Left ventricle myocardium inferior (tissue), 1 donor: Measurements from ENCODE around the gene GDAP1L1. TPM values are rescaled to one million over a fixed set of nuclear protein-coding genes. Genes with fewer than 3 reads are reported as not detected.
"Not testable (repeated sequence)": the region's sequence is repeated elsewhere in the genome, so short reads cannot be mapped to it uniquely, and the experiment has no call there.

Source experiments
- DNase-seq: peaks from one replicate; pipeline ENCODE4 v3.0.0-alpha.2; 2020
- H3K27ac ChIP-seq: fragments of 200-600 bp; replicated peaks from 2 replicates; pipeline ENCODE4 v1.8.0; 2021
- H3K27me3 ChIP-seq: fragments of 200-600 bp; 2 replicates; pipeline ENCODE4 v1.8.0; 2021; ENCODE audit warnings: low read depth
- H3K36me3 ChIP-seq: fragments of 200-600 bp; 2 replicates; pipeline ENCODE4 v1.8.0; 2021
- H3K4me1 ChIP-seq: fragments of 200-600 bp; 2 replicates; pipeline ENCODE4 v1.8.0; 2021
- H3K4me3 ChIP-seq: fragments of 200-600 bp; 2 replicates; pipeline ENCODE4 v1.8.0; 2021; ENCODE audit warnings: mild to moderate bottlenecking, moderate library complexity
- H3K9me3 ChIP-seq: fragments of 200-600 bp; replicated peaks from 2 replicates; pipeline ENCODE4 v1.8.0; 2021
- intact Hi-C: fragments of 100-400 bp; cut with micrococcal nuclease; formaldehyde crosslinking; loops from one replicate; pipeline ENCODE4 v1.11.0; 2022
- total RNA-seq: library from RNA; stranded (reverse); fragmentation: NEBNext Ultra II Directional; extraction: Animal tissue kit (Norgen Biotek cat#: 25700); gene quantifications from one replicate; pipeline ENCODE4 v1.2.1, GENCODE V29; 2021
- TF ChIP-seq, protein P1 (sequence below): fragments of 200-600 bp; IDR thresholded peaks from 2 replicates; pipeline ENCODE4 v1.8.0; 2021; ENCODE audit warnings: antibody characterized with exemption, mild to moderate bottlenecking, borderline replicate concordance
- donor health status: DM: no; HTN: yes; CAD: no; lungs with severe emphysema.

The GDAP1L1 gene
- total RNA-seq, 1 donor from 2014 or later = 0.55 TPM

DNA sequence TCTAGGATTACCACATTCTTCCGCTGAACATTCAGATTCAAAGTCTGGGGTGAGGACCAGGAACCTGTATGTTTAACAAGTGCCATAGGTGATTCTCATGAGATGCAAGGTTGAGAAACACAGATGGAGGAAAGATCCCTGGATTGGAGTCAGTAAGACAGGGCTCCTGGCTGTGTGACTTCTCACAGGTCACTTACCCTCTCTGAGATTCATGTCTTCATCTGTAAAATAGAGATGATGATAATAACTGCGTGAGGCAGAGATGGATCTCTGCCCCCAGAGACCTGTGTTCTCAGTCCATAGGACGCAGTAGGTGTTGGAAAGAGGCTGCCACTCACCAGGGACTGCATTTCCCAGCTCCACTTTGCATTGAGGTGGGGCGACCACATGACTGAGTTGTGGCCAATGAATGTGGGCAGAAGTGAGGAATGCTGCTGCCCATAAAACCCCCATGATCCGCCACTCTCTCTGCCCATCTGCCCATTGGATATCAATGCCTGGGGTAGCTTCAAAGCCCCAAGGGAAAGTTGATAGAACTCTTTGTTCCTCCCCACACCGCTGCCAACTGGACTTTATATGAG is 13.6 kb upstream of the GDAP1L1 start:
- intact Hi-C loops = no loop called here
- Histone ChIP-seq H3K36me3 (no peaks in the 10 kb centered on the region), H3K27me3 (no peaks in the 10 kb centered on the region), H3K4me1 (peaks cover 2% of the 10 kb centered on the region), H3K9me3 (no peaks in the 10 kb centered on the region), H3K27ac (no peak overlapping the region), H3K4me3 (no peak overlapping the region)
- TF ChIP-seq, protein P1, sequence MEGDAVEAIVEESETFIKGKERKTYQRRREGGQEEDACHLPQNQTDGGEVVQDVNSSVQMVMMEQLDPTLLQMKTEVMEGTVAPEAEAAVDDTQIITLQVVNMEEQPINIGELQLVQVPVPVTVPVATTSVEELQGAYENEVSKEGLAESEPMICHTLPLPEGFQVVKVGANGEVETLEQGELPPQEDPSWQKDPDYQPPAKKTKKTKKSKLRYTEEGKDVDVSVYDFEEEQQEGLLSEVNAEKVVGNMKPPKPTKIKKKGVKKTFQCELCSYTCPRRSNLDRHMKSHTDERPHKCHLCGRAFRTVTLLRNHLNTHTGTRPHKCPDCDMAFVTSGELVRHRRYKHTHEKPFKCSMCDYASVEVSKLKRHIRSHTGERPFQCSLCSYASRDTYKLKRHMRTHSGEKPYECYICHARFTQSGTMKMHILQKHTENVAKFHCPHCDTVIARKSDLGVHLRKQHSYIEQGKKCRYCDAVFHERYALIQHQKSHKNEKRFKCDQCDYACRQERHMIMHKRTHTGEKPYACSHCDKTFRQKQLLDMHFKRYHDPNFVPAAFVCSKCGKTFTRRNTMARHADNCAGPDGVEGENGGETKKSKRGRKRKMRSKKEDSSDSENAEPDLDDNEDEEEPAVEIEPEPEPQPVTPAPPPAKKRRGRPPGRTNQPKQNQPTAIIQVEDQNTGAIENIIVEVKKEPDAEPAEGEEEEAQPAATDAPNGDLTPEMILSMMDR = no peak
- DNase-seq = no peak

GRCh38 chr20:44234566-44235317 is 12.4 kb upstream of the GDAP1L1 start:
- Histone ChIP-seq H3K9me3 (no peaks in the 10 kb centered on the region), H3K4me1 (no peaks in the 10 kb centered on the region), H3K27me3 (no peaks in the 10 kb centered on the region), H3K27ac (no peak overlapping the region), H3K36me3 (no peaks in the 10 kb centered on the region), H3K4me3 (no peak overlapping the region)
- TF ChIP-seq, protein P1 = no peak
- intact Hi-C loops = no loop called here
- no peak for DNase-seq

DNA sequence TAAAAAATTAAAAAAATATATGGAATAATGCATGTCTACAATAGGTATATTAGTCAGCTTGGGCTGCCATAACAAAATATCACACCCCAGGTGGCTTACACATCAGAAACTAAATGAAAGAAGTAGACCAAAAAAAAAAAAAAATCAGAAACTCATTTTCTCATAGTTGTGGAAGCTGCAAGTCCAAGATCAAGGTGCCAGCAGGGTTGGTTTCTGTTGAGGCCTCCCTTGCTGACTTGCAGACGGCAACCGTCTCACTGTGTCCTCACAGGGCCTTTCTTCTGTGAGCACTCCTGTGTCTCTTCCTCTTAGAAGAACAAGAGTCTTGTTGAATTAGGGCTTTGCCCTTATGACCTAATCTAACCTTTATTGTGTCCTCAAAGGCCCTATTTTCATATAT is 11.4 kb upstream of the GDAP1L1 start:
- no peak for DNase-seq
- Histone ChIP-seq H3K9me3 (no peaks in the 10 kb centered on the region), H3K36me3 (no peaks in the 10 kb centered on the region), H3K27ac (no peak overlapping the region), H3K4me1 (no peaks in the 10 kb centered on the region), H3K4me3 (no peak overlapping the region), H3K27me3 (no peaks in the 10 kb centered on the region)
- TF ChIP-seq, protein P1 = no peak
- intact Hi-C loops = no loop called here

DNA sequence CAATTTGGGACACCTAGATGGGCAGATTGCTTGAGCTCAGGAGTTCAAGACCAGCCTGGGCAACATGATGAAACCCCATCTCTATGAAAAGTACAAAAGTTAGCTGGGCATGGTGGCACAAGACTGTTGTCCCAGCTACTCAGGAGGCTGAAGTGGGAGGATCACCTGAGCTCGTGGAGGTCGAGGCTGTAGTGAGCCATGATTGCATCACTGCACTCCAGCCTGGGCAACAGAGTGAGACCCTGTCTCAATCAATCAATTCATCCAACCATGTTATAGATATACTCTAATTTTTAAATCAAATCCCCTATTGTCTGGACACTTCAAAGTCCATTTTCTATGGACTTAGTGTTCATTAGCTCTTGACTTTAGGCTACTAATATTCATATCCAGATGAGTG is 10.3 kb upstream of the GDAP1L1 start:
- H3K27me3 ChIP-seq, H3K36me3 ChIP-seq, DNase-seq, H3K4me3 ChIP-seq, H3K9me3 ChIP-seq, intact Hi-C loops, H3K27ac ChIP-seq, H3K4me1 ChIP-seq: not testable (repeated sequence)

GRCh38 chr20:44241796-44242195 is 5.3 kb upstream of the GDAP1L1 start:
- Histone ChIP-seq H3K4me3 (no peak overlapping the region), H3K9me3 (peaks cover 3% of the 10 kb centered on the region)
- DNase-seq = no peak

GRCh38 chr20:44245977-44246376 is 1.1 kb upstream of the GDAP1L1 start:
- Histone ChIP-seq H3K4me1 (peaks cover 14% of the 10 kb centered on the region), H3K9me3 (peaks cover 3% of the 10 kb centered on the region), H3K27ac (no peak overlapping the region), H3K4me3 (no peak overlapping the region), H3K27me3 (no peaks in the 10 kb centered on the region), H3K36me3 (no peaks in the 10 kb centered on the region)
- intact Hi-C loops = no loop called here
- TF ChIP-seq, protein P1 = no peak
- no peak for DNase-seq

More at GRCh38 chr20:44241796-44242195, 5.3 kb upstream of the GDAP1L1 start:
- H3K27ac ChIP-seq = no peak overlapping the region
- no peaks in the 10 kb centered on the region for H3K27me3 ChIP-seq
- TF ChIP-seq, protein P1 = no peak
- H3K36me3 ChIP-seq = no peaks in the 10 kb centered on the region
- peaks cover under 1% of the 10 kb centered on the region for H3K4me1 ChIP-seq
- intact Hi-C loops = no loop called here
